HEK293T (cell line): ENCODE measurements around the gene GPN3.
A peak's percentile ranks its signal among the peaks of the same experiment; 100 is the strongest.

Experiments used
- ARNT ChIP-seq: fragments of 450-650 bp; IDR thresholded peaks from 2 replicates; pipeline ENCODE4 v1.6.1; 2017; ENCODE audit warnings: mild to moderate bottlenecking
- BHLHE40 ChIP-seq: fragments of 450-650 bp; IDR thresholded peaks from 2 replicates; pipeline ENCODE4 v1.6.1; 2016; ENCODE audit warnings: mild to moderate bottlenecking, moderate library complexity, borderline replicate concordance
- CTBP1 ChIP-seq: fragments of 450-650 bp; IDR thresholded peaks from 2 replicates; pipeline ENCODE4 v1.6.1; 2016; ENCODE audit warnings: borderline replicate concordance
- ELF4 ChIP-seq: fragments of 450-650 bp; IDR thresholded peaks from 2 replicates; pipeline ENCODE4 v1.6.1; 2017; ENCODE audit warnings: antibody characterized with exemption
- FOXA1 ChIP-seq: fragments of 450-650 bp; IDR thresholded peaks from 2 replicates; pipeline ENCODE4 v1.6.1; 2016; ENCODE audit warnings: mild to moderate bottlenecking
- FOXM1 ChIP-seq: fragments of 450-650 bp; IDR thresholded peaks from 2 replicates; pipeline ENCODE4 v1.6.1; 2017; ENCODE audit warnings: mild to moderate bottlenecking, borderline replicate concordance
- HDGF ChIP-seq: fragments of 450-650 bp; IDR thresholded peaks from 2 replicates; pipeline ENCODE4 v1.6.1; 2017; ENCODE audit warnings: antibody characterized with exemption, borderline replicate concordance
- LEF1 ChIP-seq: fragments of 450-650 bp; IDR thresholded peaks from 2 replicates; pipeline ENCODE4 v1.6.1; 2017; ENCODE audit warnings: mild to moderate bottlenecking, borderline replicate concordance
- NFRKB ChIP-seq: fragments of 450-650 bp; IDR thresholded peaks from 2 replicates; pipeline ENCODE4 v1.6.1; 2016; ENCODE audit warnings: mild to moderate bottlenecking, moderate library complexity
- PKNOX1 ChIP-seq: fragments of 450-650 bp; IDR thresholded peaks from 2 replicates; pipeline ENCODE4 v1.6.1; 2016
- SP1 ChIP-seq: fragments of 450-650 bp; IDR thresholded peaks from 2 replicates; pipeline ENCODE4 v1.6.1; 2017
- SUZ12 ChIP-seq: fragments of 450-650 bp; IDR thresholded peaks from 2 replicates; pipeline ENCODE4 v1.6.1; 2016; ENCODE audit warnings: mild to moderate bottlenecking
- TARDBP ChIP-seq: fragments of 450-650 bp; IDR thresholded peaks from 2 replicates; pipeline ENCODE4 v1.6.1; 2016
- ZNF384 ChIP-seq: fragments of 450-650 bp; IDR thresholded peaks from 2 replicates; pipeline ENCODE4 v1.6.1; 2016

GRCh38 chr12:110498984-110499706, 31.1 kb upstream of the GPN3 start:
- TF ChIP-seq LEF1 (no peak), NFRKB (no peak), FOXM1 (no peak), BHLHE40 (no peak), SP1 (no peak), PKNOX1 (peak; percentile 58), ELF4 (no peak), FOXA1 (no peak), SUZ12 (no peak), ARNT (no peak), TARDBP (no peak), CTBP1 (no peak), ZNF384 (no peak), HDGF (no peak)
